SK-N-SH (cell line): ENCODE data around the gene C9orf85. TPM values are rescaled to one million over a fixed set of nuclear protein-coding genes. Genes with fewer than 3 reads are reported as not detected.

Source experiments
- CTCF ChIA-PET: fragments of 300-600, 350-600 bp; formaldehyde crosslinking; extraction: SDS; loops from one replicate; lab custom pipeline; 2021; lab: Yijun Ruan, JAX
- POLR2A ChIA-PET: fragments of 350-600 bp; sonication (Branson Sonifier 250); formaldehyde crosslinking; extraction: SDS; loops from one replicate; lab custom pipeline; 2020; ENCODE audit warnings: antibody characterized with exemption, inconsistent platforms; lab: Yijun Ruan, JAX
- DNase-seq: peaks from one replicate; pipeline ENCODE4 v3.0.0; 2012
- H2AFZ ChIP-seq: fragments of 200-600 bp; sonication (generic); 2 replicates; pipeline ENCODE4 v1.8.1; 2016; ENCODE audit warnings: antibody characterized with exemption, mild to moderate bottlenecking, low read depth
- H3F3A ChIP-seq: fragments of 200-600 bp; sonication (generic); replicated peaks from 2 replicates; pipeline ENCODE3; 2016; ENCODE audit warnings: antibody characterized with exemption, mild to moderate bottlenecking; ENCODE audit not compliant: insufficient read depth
- H3K27ac ChIP-seq, 2 experiments: fragments of 200-500 bp in 1 of 2; fragments of 200-600 bp in 1 of 2; sonication (Bioruptor generic) in 1 of 2; sonication (generic), shearing (Covaris generic) in 1 of 2; 2 replicates each; pipeline versions ENCODE4 v1.5.1 to v1.6.1; 2014 to 2016; ENCODE audit warnings: low read depth in 2 of 2, inconsistent platforms in 1 of 2, low read length in 1 of 2, mild to moderate bottlenecking in 1 of 2, mixed read lengths in 1 of 2
- H3K27me3 ChIP-seq: fragments of 200-600 bp; sonication (generic), shearing (Covaris generic); 2 replicates; pipeline ENCODE4 v1.6.1; 2016; ENCODE audit warnings: mixed run types; ENCODE audit not compliant: insufficient read depth
- H3K36me3 ChIP-seq, 2 experiments: fragments of 200-500 bp in 1 of 2; fragments of 200-600 bp in 1 of 2; sonication (Bioruptor generic) in 1 of 2; sonication (generic) in 1 of 2; replicated peaks in 1 of 2; 2 replicates each; pipeline versions ENCODE3 to v1.5.1; 2014 to 2016; ENCODE audit warnings: low read length in 1 of 2, mild to moderate bottlenecking in 1 of 2; ENCODE audit not compliant: insufficient read depth in 2 of 2, control insufficient read depth in 1 of 2
- H3K4me1 ChIP-seq, 2 experiments: fragments of 200-500 bp in 1 of 2; fragments of 200-600 bp in 1 of 2; sonication (Bioruptor generic) in 1 of 2; sonication (generic), shearing (Covaris generic) in 1 of 2; 2 replicates each; pipeline versions ENCODE4 v1.5.1 to v1.6.1; 2014 to 2016; ENCODE audit warnings: low read depth in 1 of 2, low read length in 1 of 2, mixed run types in 1 of 2; ENCODE audit not compliant: insufficient read depth in 2 of 2, control insufficient read depth in 1 of 2
- H3K4me2 ChIP-seq: fragments of 200-600 bp; sonication (generic), shearing (Covaris generic); 2 replicates; pipeline ENCODE4 v1.6.1; 2017; ENCODE audit warnings: mixed run types
- H3K4me3 ChIP-seq, 2 experiments: fragments of 200-500 bp in 1 of 2; fragments of 200-600 bp in 1 of 2; sonication (Bioruptor generic) in 1 of 2; sonication (generic), shearing (Covaris generic) in 1 of 2; 2 replicates each; pipeline versions ENCODE4 v1.5.1 to v1.8.1; 2014 to 2016; ENCODE audit warnings: low read depth in 2 of 2, inconsistent platforms in 1 of 2, low read length in 1 of 2, mild to moderate bottlenecking in 1 of 2, mixed read lengths in 1 of 2, moderate library complexity in 1 of 2
- H3K79me2 ChIP-seq: fragments of 200-600 bp; sonication (generic); 2 replicates; pipeline ENCODE4 v1.8.1; 2017; ENCODE audit warnings: mild to moderate bottlenecking; ENCODE audit not compliant: insufficient read depth
- H3K9ac ChIP-seq: fragments of 200-600 bp; sonication (generic); 2 replicates; pipeline ENCODE4 v1.6.1; 2017; ENCODE audit warnings: mixed run types
- H3K9me2 ChIP-seq: fragments of 200-600 bp; sonication (generic); 2 replicates; pipeline ENCODE4 v1.6.1; 2017; ENCODE audit warnings: mixed run types
- H3K9me3 ChIP-seq: fragments of 200-600 bp; sonication (generic); 2 replicates; pipeline ENCODE4 v1.6.1; 2017; ENCODE audit warnings: mixed run types, mild to moderate bottlenecking, moderate library complexity
- H4K20me1 ChIP-seq: fragments of 200-600 bp; sonication (generic); 2 replicates; pipeline ENCODE4 v1.6.1; 2017; ENCODE audit warnings: mild to moderate bottlenecking, mixed run types; ENCODE audit not compliant: insufficient read depth
- ELF1 ChIP-seq: IDR thresholded peaks from 2 replicates; pipeline ENCODE4 v1.4.0; 2012
- EP300 ChIP-seq, 2 experiments: IDR thresholded peaks; 2 replicates each; pipeline versions ENCODE4 v1.4.0 to v1.6.1; 2012; ENCODE audit warnings: borderline replicate concordance in 1 of 2, low read depth in 1 of 2, low read length in 1 of 2
- FOSL2 ChIP-seq: IDR thresholded peaks from 2 replicates; pipeline ENCODE4 v1.4.0; 2012; ENCODE audit warnings: low read depth, mild to moderate bottlenecking, moderate library complexity, borderline replicate concordance
- GATA2 ChIP-seq: sonication (generic); formaldehyde crosslinking; IDR thresholded peaks from 2 replicates; pipeline ENCODE4 v1.5.0; 2020; ENCODE audit warnings: mild to moderate bottlenecking, missing genetic modification reagents
- IRF3 ChIP-seq: fragments of 150-350 bp; IDR thresholded peaks from 2 replicates; pipeline ENCODE4 v1.6.1; 2016; ENCODE audit warnings: mild to moderate bottlenecking, low read depth, low read length
- JUND ChIP-seq: IDR thresholded peaks from 2 replicates; pipeline ENCODE4 v1.4.0; 2012
- MEF2A ChIP-seq: IDR thresholded peaks from 2 replicates; pipeline ENCODE4 v1.4.0; 2012; ENCODE audit warnings: low read depth, borderline replicate concordance
- PBX3 ChIP-seq: IDR thresholded peaks from 2 replicates; pipeline ENCODE4; 2012
- RCOR1 ChIP-seq: fragments of 150-350 bp; IDR thresholded peaks from 2 replicates; pipeline ENCODE4 v1.6.1; 2017; ENCODE audit warnings: antibody characterized with exemption, low read length
- REST ChIP-seq: IDR thresholded peaks from 2 replicates; pipeline ENCODE4 v1.6.1; 2012; ENCODE audit warnings: mild to moderate bottlenecking, low read depth, low read length, moderate library complexity
- SIN3A ChIP-seq: IDR thresholded peaks from 2 replicates; pipeline ENCODE4 v1.6.1; 2012; ENCODE audit warnings: low read depth, mild to moderate bottlenecking, low read length, moderate library complexity, borderline replicate concordance
- TEAD4 ChIP-seq: IDR thresholded peaks from 2 replicates; pipeline ENCODE4 v1.4.0; 2012; ENCODE audit warnings: mild to moderate bottlenecking, borderline replicate concordance; ENCODE audit not compliant: insufficient read depth
- WGBS: methylation state at CpG from one replicate; pipeline ENCODE4 v1.1.6; 2017; ENCODE audit warnings: low lambda C conversion rate; 5-methylcytosine and 5-hydroxymethylcytosine counted together
- polyA plus RNA-seq, 3 experiments: library from polyadenylated mRNA; depleted of rRNA; stranded (reverse); fragments of >200 nt; gene quantifications; 2 replicates each; pipeline ENCODE4 v1.2.3, GENCODE V29; 2012

Gene C9orf85
- polyA plus RNA-seq, 1 of the 3 experiments (the other 2 are of a cell fraction): 11.1 TPM

- no peaks in the 10 kb centered on the region for H3K9me2 ChIP-seq
- no peak overlapping the region for H3K4me3 ChIP-seq
- no peaks in the 10 kb centered on the region for H3K27me3 ChIP-seq
- peaks cover 0 to 3% of the 10 kb centered on the region in 2 experiments for H3K36me3 ChIP-seq
- no peak overlapping the region for H3K9ac ChIP-seq
- 72% methylated on average over 2 of the region's 2 CpGs for WGBS
- no peak overlapping the region for H3K4me2 ChIP-seq
- peaks cover 0 to 4% of the 10 kb centered on the region in 2 experiments; a peak in 2 of 4 replicates for H3K4me1 ChIP-seq
- peaks cover 5% of the 10 kb centered on the region for H3F3A ChIP-seq
- ChIA-PET POLR2A (interaction anchor here (0.6 kb wide), 1 partner anchor 1992 kb away, joined by 4 read pairs; no protein-coding TSS in a partner anchor), CTCF (no interaction called here)
- no peaks in the 10 kb centered on the region for H3K9me3 ChIP-seq
- H3K79me2 ChIP-seq: peaks cover 44% of the 10 kb centered on the region; the same call in 1 of the 2 replicates
- H4K20me1 ChIP-seq: peaks cover 8% of the 10 kb centered on the region
- H2AFZ ChIP-seq: no peak overlapping the region
- TF ChIP-seq EP300 (IDR thresholded peaks at IDR 0.05; ENCODE audit: borderline replicate concordance in 1 of 2, low read depth in 1 of 2, low read length in 1 of 2) (no peak), FOSL2 (peak; percentile 13; the same call in 1 of the 2 replicates)
- no peak overlapping the region for H3K27ac ChIP-seq
- no peak for DNase-seq
These were observed 29.7 kb downstream of the C9orf85 start for GRCh38 chr9:71941060-71941568.

- WGBS: 100% methylated on average over 2 of the region's 2 CpGs
- no peaks in the 10 kb centered on the region for H3K9me2 ChIP-seq
- POLR2A ChIA-PET: no interaction called here
- no peak for DNase-seq
- no peaks in the 10 kb centered on the region for H3K27me3 ChIP-seq
- H3K9ac ChIP-seq: no peak overlapping the region
- peaks cover 5% of the 10 kb centered on the region for H3F3A ChIP-seq
- peaks cover 0 to 4% of the 10 kb centered on the region in 2 experiments; a peak in 2 of 4 replicates for H3K4me1 ChIP-seq
- H3K9me3 ChIP-seq: no peaks in the 10 kb centered on the region
- H3K4me2 ChIP-seq: no peak overlapping the region
- CTCF ChIA-PET: interaction anchor here (0.6 kb wide), 1 partner anchor 189 kb away, joined by 3 read pairs; no protein-coding TSS in a partner anchor
- no peak overlapping the region for H3K4me3 ChIP-seq
- H2AFZ ChIP-seq: no peak overlapping the region
- H3K79me2 ChIP-seq: peaks cover 37% of the 10 kb centered on the region; the same call in 1 of the 2 replicates
- TF ChIP-seq PBX3 (0 out of 2 replicates have a peak, but pooled peaks have one; percentile 15), MEF2A (no peak), JUND (no peak)
- peaks cover 8% of the 10 kb centered on the region for H4K20me1 ChIP-seq
- peaks cover 0 to 4% of the 10 kb centered on the region in 2 experiments for H3K36me3 ChIP-seq
- H3K27ac ChIP-seq: no peak overlapping the region
These were observed 30.6 kb downstream of the C9orf85 start for GRCh38 chr9:71941998-71942567.

GRCh38 chr9:71944754-71945375 is 33.4 kb downstream of the C9orf85 start:
- ChIA-PET CTCF (no interaction called here), POLR2A (no interaction called here)
- Histone ChIP-seq H3K36me3 (peaks cover 12 to 26% of the 10 kb centered on the region in 2 experiments), H3K27ac (no peak overlapping the region), H3K9me3 (no peaks in the 10 kb centered on the region), H3K9ac (no peak overlapping the region), H3K4me2 (no peak overlapping the region), H3K4me1 (peaks cover 0 to 4% of the 10 kb centered on the region in 2 experiments; a peak in 2 of 4 replicates), H3K27me3 (no peaks in the 10 kb centered on the region), H3K9me2 (no peaks in the 10 kb centered on the region; the same call in 1 of the 2 replicates), H3K79me2 (peaks cover 21% of the 10 kb centered on the region; the same call in 1 of the 2 replicates), H4K20me1 (peaks cover 8% of the 10 kb centered on the region), H2AFZ (no peak overlapping the region), H3K4me3 (no peak overlapping the region), H3F3A (peaks cover 5% of the 10 kb centered on the region)
- no peak for TF ChIP-seq MEF2A
- no peak for TF ChIP-seq TEAD4
- TF ChIP-seq GATA2 (CRISPR knock-in tag): no peak
- TF ChIP-seq JUND: no peak
- TF ChIP-seq ELF1: no peak
- TF ChIP-seq RCOR1: no peak
- no peak for TF ChIP-seq SIN3A
- TF ChIP-seq IRF3: no peak
- TF ChIP-seq EP300 (IDR thresholded peaks at IDR 0.05; ENCODE audit: borderline replicate concordance in 1 of 2, low read depth in 1 of 2, low read length in 1 of 2): no peak
- TF ChIP-seq REST: no peak
- WGBS: 83% methylated on average over 2 of the region's 2 CpGs
- no peak for DNase-seq
